ENCODE measurements around the gene TAMM41.

Gene TAMM41

DNA sequence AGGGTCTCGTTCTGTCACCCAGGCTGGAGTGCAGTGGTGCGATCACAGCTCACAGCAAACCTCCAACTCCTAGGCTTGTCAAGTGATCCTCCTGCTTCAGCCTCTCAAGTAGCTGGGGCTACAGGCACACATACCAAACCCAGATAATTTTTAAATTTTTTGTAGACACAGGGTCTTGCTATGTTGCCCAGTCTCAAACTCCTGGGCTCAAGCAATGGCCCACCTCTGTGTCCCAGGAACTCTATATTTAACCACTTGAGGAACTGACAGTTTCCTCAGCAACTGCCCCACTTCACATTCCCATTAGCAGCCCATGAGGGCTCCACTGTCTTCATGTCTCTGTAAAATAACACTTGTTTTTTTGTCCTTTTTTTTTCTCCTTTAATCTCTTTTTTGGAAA lies 68.4 kb downstream of the TAMM41 start:
- Histone ChIP-seq H3F3A (ENCODE audit: low read depth) (no peaks in the 10 kb centered on the region), H3K79me2 (ENCODE audit: insufficient read depth, low read length) (no peaks in the 10 kb centered on the region), H2AFZ (ENCODE audit: low read length) (no peak overlapping the region), H3K4me3 (ENCODE audit: low read length, poor library complexity, severe bottlenecking) (no peak overlapping the region), H3K9ac (ENCODE audit: low read depth, low read length, poor library complexity, severe bottlenecking) (no peak overlapping the region), H4K20me1 (ENCODE audit: insufficient read depth, low read length, poor library complexity, severe bottlenecking) (no peaks in the 10 kb centered on the region), H3K27me3 (ENCODE audit: insufficient read depth, low read length, poor library complexity, severe bottlenecking) (no peaks in the 10 kb centered on the region), H3K36me3 (ENCODE audit: insufficient read depth, low read length) (no peaks in the 10 kb centered on the region), H3K9me2 (replicated peaks; ENCODE audit: low read depth, low read length) (no peaks in the 10 kb centered on the region), H3K9me3 (ENCODE audit: insufficient read depth, low read depth, low read length) (no peaks in the 10 kb centered on the region), H3K4me1 (ENCODE audit: insufficient read depth, low read length, poor library complexity, severe bottlenecking) (no peaks in the 10 kb centered on the region), H3K4me2 (ENCODE audit: low read depth, low read length, poor library complexity, severe bottlenecking) (no peak overlapping the region)
- TF ChIP-seq, protein P1, sequence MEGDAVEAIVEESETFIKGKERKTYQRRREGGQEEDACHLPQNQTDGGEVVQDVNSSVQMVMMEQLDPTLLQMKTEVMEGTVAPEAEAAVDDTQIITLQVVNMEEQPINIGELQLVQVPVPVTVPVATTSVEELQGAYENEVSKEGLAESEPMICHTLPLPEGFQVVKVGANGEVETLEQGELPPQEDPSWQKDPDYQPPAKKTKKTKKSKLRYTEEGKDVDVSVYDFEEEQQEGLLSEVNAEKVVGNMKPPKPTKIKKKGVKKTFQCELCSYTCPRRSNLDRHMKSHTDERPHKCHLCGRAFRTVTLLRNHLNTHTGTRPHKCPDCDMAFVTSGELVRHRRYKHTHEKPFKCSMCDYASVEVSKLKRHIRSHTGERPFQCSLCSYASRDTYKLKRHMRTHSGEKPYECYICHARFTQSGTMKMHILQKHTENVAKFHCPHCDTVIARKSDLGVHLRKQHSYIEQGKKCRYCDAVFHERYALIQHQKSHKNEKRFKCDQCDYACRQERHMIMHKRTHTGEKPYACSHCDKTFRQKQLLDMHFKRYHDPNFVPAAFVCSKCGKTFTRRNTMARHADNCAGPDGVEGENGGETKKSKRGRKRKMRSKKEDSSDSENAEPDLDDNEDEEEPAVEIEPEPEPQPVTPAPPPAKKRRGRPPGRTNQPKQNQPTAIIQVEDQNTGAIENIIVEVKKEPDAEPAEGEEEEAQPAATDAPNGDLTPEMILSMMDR (conservative IDR thresholded peaks at IDR 0.05; ENCODE audit: low read length), result no peak
- TF ChIP-seq EZH2phosphoT487 (IDR thresholded peaks at IDR 0.05; ENCODE audit: borderline replicate concordance), result no peak

DNA sequence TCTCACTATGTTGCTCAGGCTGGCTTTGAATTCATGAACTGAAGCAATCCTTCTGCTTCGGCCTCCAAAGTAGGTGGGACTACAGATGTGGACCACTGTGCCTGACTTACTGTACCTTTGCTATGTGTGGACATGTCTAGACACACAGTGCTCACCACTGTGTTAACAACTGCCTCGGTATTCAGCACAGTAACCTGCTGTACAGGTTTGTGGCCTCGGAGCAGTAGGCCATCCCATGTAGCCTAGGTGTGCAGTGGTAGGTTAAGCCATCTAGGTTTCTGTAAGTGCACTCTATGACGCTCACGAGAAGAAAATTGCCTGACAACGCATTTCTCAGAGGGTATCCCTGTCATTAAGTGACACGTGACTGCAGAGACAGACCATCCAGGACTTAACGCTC lies 70.3 kb downstream of the TAMM41 start:
- H3K27me3 ChIP-seq (ENCODE audit: insufficient read depth, low read length, poor library complexity, severe bottlenecking), result no peaks in the 10 kb centered on the region
- H3F3A ChIP-seq (ENCODE audit: low read depth), result no peaks in the 10 kb centered on the region
- H3K9ac ChIP-seq (ENCODE audit: low read depth, low read length, poor library complexity, severe bottlenecking), result no peak overlapping the region
- no peak for TF ChIP-seq EZH2phosphoT487 (IDR thresholded peaks at IDR 0.05; ENCODE audit: borderline replicate concordance)
- TF ChIP-seq, protein P1 (conservative IDR thresholded peaks at IDR 0.05; ENCODE audit: low read length), result no peak
- no peaks in the 10 kb centered on the region for H3K9me3 ChIP-seq (ENCODE audit: insufficient read depth, low read depth, low read length)
- H3K36me3 ChIP-seq (ENCODE audit: insufficient read depth, low read length), result no peaks in the 10 kb centered on the region
- H3K9me2 ChIP-seq (replicated peaks; ENCODE audit: low read depth, low read length), result no peaks in the 10 kb centered on the region
- no peak overlapping the region for H3K4me3 ChIP-seq (ENCODE audit: low read length, poor library complexity, severe bottlenecking)
- no peaks in the 10 kb centered on the region for H3K79me2 ChIP-seq (ENCODE audit: insufficient read depth, low read length)
- no peak overlapping the region for H2AFZ ChIP-seq (ENCODE audit: low read length)
- no peaks in the 10 kb centered on the region for H4K20me1 ChIP-seq (ENCODE audit: insufficient read depth, low read length, poor library complexity, severe bottlenecking)
- no peaks in the 10 kb centered on the region for H3K4me1 ChIP-seq (ENCODE audit: insufficient read depth, low read length, poor library complexity, severe bottlenecking)
- no peak overlapping the region for H3K4me2 ChIP-seq (ENCODE audit: low read depth, low read length, poor library complexity, severe bottlenecking)

DNA sequence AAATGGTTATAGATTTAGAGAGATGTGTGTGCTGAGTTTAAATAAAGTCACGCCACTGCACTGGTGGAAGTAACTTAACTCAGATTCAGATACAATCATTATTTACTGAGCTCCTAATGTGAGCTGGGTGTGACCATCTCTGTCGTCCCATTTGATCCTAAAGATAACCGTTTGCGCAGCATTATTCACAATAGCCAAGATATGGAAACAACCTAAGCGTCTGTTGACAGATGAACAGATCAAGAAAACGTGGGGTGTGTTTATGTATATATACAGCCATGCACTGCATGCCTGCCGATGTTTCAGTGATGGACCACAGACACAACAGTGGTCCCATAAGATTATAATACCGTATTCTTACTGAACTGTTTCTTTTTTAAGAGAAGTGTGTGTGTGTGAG lies 71.2 kb downstream of the TAMM41 start:
- Histone ChIP-seq H3K79me2 (ENCODE audit: insufficient read depth, low read length) (no peaks in the 10 kb centered on the region), H2AFZ (ENCODE audit: low read length) (no peak overlapping the region), H3K4me1 (ENCODE audit: insufficient read depth, low read length, poor library complexity, severe bottlenecking) (peaks cover 8% of the 10 kb centered on the region), H4K20me1 (ENCODE audit: insufficient read depth, low read length, poor library complexity, severe bottlenecking) (no peaks in the 10 kb centered on the region), H3K4me2 (ENCODE audit: low read depth, low read length, poor library complexity, severe bottlenecking) (no peak overlapping the region), H3K4me3 (ENCODE audit: low read length, poor library complexity, severe bottlenecking) (no peak overlapping the region), H3K36me3 (ENCODE audit: insufficient read depth, low read length) (no peaks in the 10 kb centered on the region), H3K9ac (ENCODE audit: low read depth, low read length, poor library complexity, severe bottlenecking) (no peak overlapping the region), H3K27me3 (ENCODE audit: insufficient read depth, low read length, poor library complexity, severe bottlenecking) (no peaks in the 10 kb centered on the region), H3K9me3 (ENCODE audit: insufficient read depth, low read depth, low read length) (no peaks in the 10 kb centered on the region), H3K9me2 (replicated peaks; ENCODE audit: low read depth, low read length) (no peaks in the 10 kb centered on the region), H3F3A (ENCODE audit: low read depth) (no peaks in the 10 kb centered on the region)
- no peak for TF ChIP-seq EZH2phosphoT487 (IDR thresholded peaks at IDR 0.05; ENCODE audit: borderline replicate concordance)
- TF ChIP-seq, protein P1 (conservative IDR thresholded peaks at IDR 0.05; ENCODE audit: low read length), result no peak

All from Loucy (cell line).